HepG2 (cell line): ENCODE data around the gene TTLL6. TPM values are rescaled to one million over a fixed set of nuclear protein-coding genes. Genes with fewer than 3 reads are reported as not detected.

Source experiments
- ATAC-seq: fragments of 200-7000 bp; cut with Tn5 transposase; 3 replicates; pipeline ENCODE4 v1.9.1; 2020; ENCODE audit warnings: mild to moderate bottlenecking, moderate library complexity
- BruUV-seq: library from RNA; stranded (reverse); fragments of 400-500 nt; replicated peaks from 2 replicates; lab custom pipeline; 2021; lab: Mats Ljungman, UMichigan
- CTCF ChIA-PET: fragments of 300-600 bp; formaldehyde crosslinking; extraction: SDS; loops from one replicate; lab custom pipeline; 2021; ENCODE audit warnings: low total read pairs, inconsistent platforms, low intra/inter-chr PET ratio; lab: Yijun Ruan, JAX
- POLR2A ChIA-PET: fragments of 350-600 bp; sonication (Branson Sonifier 250); formaldehyde crosslinking; loops from one replicate; lab custom pipeline; 2020; ENCODE audit warnings: antibody characterized with exemption, inconsistent platforms; lab: Yijun Ruan, JAX
- DNase-seq: peaks from one replicate; pipeline ENCODE4 v3.0.0-alpha.2; 2015; ENCODE audit warnings: low spot score
- FAIRE-seq: peaks from 3 replicates; lab custom pipeline; 2011; peaks lifted over from hg19 to GRCh38; lab: Jason Lieb, UNC
- H2AFZ ChIP-seq: one replicate; pipeline ENCODE4 v1.6.1; 2011; ENCODE audit warnings: low read length, inconsistent platforms
- H3K27ac ChIP-seq: fragments of 300-600 bp; 3 replicates; pipeline ENCODE4 v1.8.0; 2011; ENCODE audit warnings: mixed run types, mild to moderate bottlenecking, mixed read lengths, low read length, inconsistent platforms; ENCODE audit not compliant: insufficient read depth; ENCODE audit errors: extremely low read length
- H3K27me3 ChIP-seq, 2 experiments: fragments of 200-600 bp in 1 of 2; 2 replicates in 1 of 2; 3 replicates in 1 of 2; pipeline versions ENCODE4 v1.6.0 to v1.8.0; 2011; ENCODE audit warnings: low read length in 2 of 2, mild to moderate bottlenecking in 2 of 2, moderate library complexity in 2 of 2, inconsistent platforms in 1 of 2; ENCODE audit not compliant: insufficient read depth in 2 of 2, control insufficient read depth in 1 of 2
- H3K36me3 ChIP-seq, 2 experiments: fragments of 200-600 bp in 1 of 2; replicated peaks in 1 of 2; 2 replicates in 1 of 2; 3 replicates in 1 of 2; pipeline versions ENCODE4 v1.5.1 to v1.8.0; 2011; ENCODE audit warnings: low read length in 2 of 2, inconsistent platforms in 1 of 2; ENCODE audit not compliant: insufficient read depth in 2 of 2, control insufficient read depth in 1 of 2
- H3K4me1 ChIP-seq: 2 replicates; pipeline ENCODE4 v1.5.1; 2012; ENCODE audit warnings: low read length, inconsistent platforms; ENCODE audit not compliant: insufficient read depth
- H3K4me2 ChIP-seq: 2 replicates; pipeline ENCODE4 v1.6.0; 2011; ENCODE audit warnings: low read depth, low read length, inconsistent platforms
- H3K4me3 ChIP-seq, 3 experiments: fragments of 200-600 bp in 1 of 3; sonication (generic), shearing (Covaris generic) in 1 of 3; replicated peaks in 1 of 3; 2 replicates each; pipeline ENCODE4 v1.5.1; 2011 to 2016; ENCODE audit warnings: low read length in 3 of 3, inconsistent platforms in 2 of 3, low read depth in 2 of 3, mild to moderate bottlenecking in 2 of 3, control low read depth in 1 of 3, mixed read lengths in 1 of 3; ENCODE audit not compliant: insufficient read depth in 1 of 3
- H3K79me2 ChIP-seq: one replicate; pipeline ENCODE4 v1.6.1; 2011; ENCODE audit warnings: low read length, inconsistent platforms; ENCODE audit not compliant: insufficient read depth
- H3K9ac ChIP-seq: 2 replicates; pipeline ENCODE4 v1.6.0; 2011; ENCODE audit warnings: mild to moderate bottlenecking, low read depth, low read length, inconsistent platforms; ENCODE audit not compliant: insufficient read depth
- H3K9me3 ChIP-seq: 2 replicates; pipeline ENCODE4 v1.5.1; 2012; ENCODE audit warnings: mild to moderate bottlenecking, low read length
- H4K20me1 ChIP-seq: 2 replicates; pipeline ENCODE4 v1.6.0; 2011; ENCODE audit warnings: inconsistent platforms, mild to moderate bottlenecking, low read length, moderate library complexity; ENCODE audit not compliant: insufficient read depth
- BRCA1 ChIP-seq: sonication (generic); formaldehyde crosslinking; IDR thresholded peaks from 2 replicates; pipeline ENCODE4 v1.4.0; 2020; ENCODE audit warnings: missing genetic modification reagents
- FOXJ3 ChIP-seq: sonication (generic); formaldehyde crosslinking; IDR thresholded peaks from 2 replicates; pipeline ENCODE4 v1.4.0; 2020; ENCODE audit warnings: missing genetic modification reagents, mild to moderate bottlenecking, borderline replicate concordance
- IRF2 ChIP-seq: IDR thresholded peaks from 2 replicates; pipeline ENCODE4 v1.6.1; 2018; ENCODE audit warnings: missing genetic modification reagents, missing compliant biosample characterization
- MEF2D ChIP-seq: sonication (generic); formaldehyde crosslinking; IDR thresholded peaks from 2 replicates; pipeline ENCODE4 v1.5.1; 2020; ENCODE audit warnings: mild to moderate bottlenecking, missing genetic modification reagents
- MYC ChIP-seq: sonication (generic); formaldehyde crosslinking; IDR thresholded peaks from 2 replicates; pipeline ENCODE4 v1.9.0; 2021; ENCODE audit warnings: missing genetic modification reagents, borderline replicate concordance
- NCOA5 ChIP-seq: sonication (generic); formaldehyde crosslinking; IDR thresholded peaks from 2 replicates; pipeline ENCODE4 v1.4.0; 2020; ENCODE audit warnings: missing genetic modification reagents
- NFYC ChIP-seq: IDR thresholded peaks from 2 replicates; pipeline ENCODE4 v1.6.1; 2016; ENCODE audit warnings: missing genetic modification reagents, missing compliant biosample characterization
- NR2F6 ChIP-seq, 2 experiments: IDR thresholded peaks; 2 replicates each; pipeline ENCODE4 v1.6.1; 2016; ENCODE audit warnings: antibody characterized with exemption in 1 of 2, mild to moderate bottlenecking in 1 of 2
- ZFYVE20 ChIP-seq: sonication (generic); formaldehyde crosslinking; IDR thresholded peaks from 2 replicates; pipeline ENCODE4 v1.8.0; 2023; ENCODE audit warnings: low read depth, mild to moderate bottlenecking, moderate library complexity, missing genetic modification reagents, borderline replicate concordance
- ZMYM3 ChIP-seq: sonication (generic); formaldehyde crosslinking; IDR thresholded peaks from 2 replicates; pipeline ENCODE4 v1.5.1; 2020; ENCODE audit warnings: mild to moderate bottlenecking, missing genetic modification reagents
- ZNF468 ChIP-seq: sonication (generic); formaldehyde crosslinking; IDR thresholded peaks from 2 replicates; pipeline ENCODE4 v1.8.0; 2022; ENCODE audit warnings: mild to moderate bottlenecking, moderate library complexity, missing genetic modification reagents
- ZNF562 ChIP-seq: sonication (generic); formaldehyde crosslinking; IDR thresholded peaks from 2 replicates; pipeline ENCODE4 v1.8.0; 2022; ENCODE audit warnings: missing genetic modification reagents, borderline replicate concordance
- ZNF570 ChIP-seq: sonication (generic); formaldehyde crosslinking; IDR thresholded peaks from 2 replicates; pipeline ENCODE4 v1.4.0; 2020; ENCODE audit warnings: mild to moderate bottlenecking, missing genetic modification reagents, borderline replicate concordance
- ZNF572 ChIP-seq: sonication (generic); formaldehyde crosslinking; IDR thresholded peaks from 2 replicates; pipeline ENCODE4 v1.5.1; 2020; ENCODE audit warnings: mild to moderate bottlenecking, missing genetic modification reagents
- ZNF670 ChIP-seq: sonication (generic); formaldehyde crosslinking; IDR thresholded peaks from 2 replicates; pipeline ENCODE4 v1.8.0; 2022; ENCODE audit warnings: mild to moderate bottlenecking, missing genetic modification reagents, borderline replicate concordance
- ZNF713 ChIP-seq: sonication (generic); formaldehyde crosslinking; IDR thresholded peaks from 2 replicates; pipeline ENCODE4 v1.4.0; 2020; ENCODE audit warnings: mild to moderate bottlenecking, missing genetic modification reagents
- in situ Hi-C: cut with HindIII; loops from 2 replicates; pipeline ENCODE4 v1.10.0; 2017; ENCODE audit warnings: low pct_unique_long_range_greater_than_20kb; ENCODE audit not compliant: extremely low pct_ligation_motif_present
- intact Hi-C: fragments of 100-400 bp; cut with micrococcal nuclease; formaldehyde crosslinking; loops from one replicate; pipeline ENCODE4 v1.10.0; 2022; ENCODE audit not compliant: unreplicated experiment
- polyA plus RNA-seq, 8 experiments: library from polyadenylated mRNA; depleted of rRNA in 3 of 8; stranded (reverse) in 7 of 8; unstranded in 1 of 8; fragments of >200 nt; fragmentation: Illumina TruSeq in 4 of 8; extraction: Trizol in 4 of 8; gene quantifications; 2 replicates each; pipeline versions ENCODE4 v1.2.1 to v1.2.3, GENCODE V29; 2011 to 2016; ENCODE audit warnings: low read depth in 4 of 8, missing spikeins in 1 of 8, mixed read lengths in 1 of 8; ENCODE audit not compliant: insufficient read depth in 1 of 8
- total RNA-seq, 5 experiments: library from RNA; depleted of rRNA; stranded (reverse); fragments of >200 nt; fragmentation: Illumina TruSeq; extraction: Trizol; gene quantifications; 2 replicates each; pipeline ENCODE4 v1.2.3, GENCODE V29; 2016; ENCODE audit warnings: low read depth in 1 of 5
- TF ChIP-seq, protein P1 (sequence below): sonication (generic); formaldehyde crosslinking; IDR thresholded peaks from 2 replicates; pipeline ENCODE4 v1.5.1; 2020; ENCODE audit warnings: missing genetic modification reagents, mild to moderate bottlenecking, borderline replicate concordance
- TF ChIP-seq, protein P2 (sequence below): sonication (generic); formaldehyde crosslinking; IDR thresholded peaks from 2 replicates; pipeline ENCODE4 v1.5.1; 2020; ENCODE audit warnings: missing genetic modification reagents, mild to moderate bottlenecking, borderline replicate concordance

The TTLL6 gene
- total and polyA plus RNA-seq, 2 of the 13 experiments (the other 11 are each of a cell fraction or from before 2014, with no cell fraction given) = 0.04 to 0.08 TPM

DNA sequence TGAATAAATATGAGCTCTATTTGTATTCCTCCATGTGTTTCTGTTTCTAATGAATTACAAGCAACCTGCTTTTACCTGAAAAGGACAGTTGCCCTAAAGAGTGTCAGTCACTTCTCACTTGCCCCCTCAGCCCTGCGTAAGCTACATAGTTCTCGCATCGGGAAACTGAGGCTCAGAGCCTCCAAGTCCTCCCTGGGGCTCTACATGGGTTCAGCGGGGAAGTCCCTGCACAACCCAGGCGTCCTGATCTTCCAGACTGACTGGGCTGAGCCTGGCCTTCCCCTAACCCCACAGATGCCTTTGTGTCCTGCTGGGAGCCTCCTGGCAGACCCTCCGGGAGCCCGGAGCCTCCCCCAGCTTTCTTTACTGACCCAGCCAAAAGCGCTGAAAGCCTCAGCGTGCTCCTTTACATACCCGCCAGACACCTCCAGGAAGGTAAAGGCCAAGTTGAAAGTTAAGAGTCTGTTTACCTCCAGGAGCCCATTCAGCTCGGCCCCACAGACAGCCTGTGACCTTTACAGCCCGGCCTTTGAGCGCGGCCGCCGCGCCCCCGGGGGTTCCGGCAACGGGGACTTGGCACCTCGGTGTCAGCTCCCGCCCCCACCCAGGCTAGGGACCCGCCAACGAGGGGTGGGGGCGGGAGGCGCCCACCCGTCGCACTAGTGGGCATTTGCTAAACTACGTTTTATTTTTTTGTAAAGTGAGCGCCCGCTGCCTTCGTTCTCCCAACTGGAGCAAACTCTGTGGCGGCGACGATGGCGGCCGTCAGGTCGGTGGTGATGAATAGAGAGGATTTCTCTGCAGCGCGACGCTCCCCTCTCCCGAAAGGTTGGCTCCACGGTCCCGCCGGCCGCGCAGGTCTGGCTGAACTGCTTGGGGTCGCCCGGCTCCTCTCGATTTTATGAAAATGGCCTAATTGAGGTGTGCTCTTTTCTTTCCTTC, 84.1 kb downstream of the TTLL6 start (continued):
- TF ChIP-seq NR2F6 (IDR thresholded peaks at IDR 0.05) = no peak
- TF ChIP-seq NR2F6 (CRISPR knock-in tag; IDR thresholded peaks at IDR 0.05) = peak; percentile 47
- TF ChIP-seq FOXJ3 (CRISPR knock-in tag) = peak; percentile 51; the same call in 1 of the 2 replicates
- no peak for TF ChIP-seq ZNF670 (CRISPR knock-in tag)
- no peak for TF ChIP-seq ZNF713 (CRISPR knock-in tag)
- TF ChIP-seq, protein P1, sequence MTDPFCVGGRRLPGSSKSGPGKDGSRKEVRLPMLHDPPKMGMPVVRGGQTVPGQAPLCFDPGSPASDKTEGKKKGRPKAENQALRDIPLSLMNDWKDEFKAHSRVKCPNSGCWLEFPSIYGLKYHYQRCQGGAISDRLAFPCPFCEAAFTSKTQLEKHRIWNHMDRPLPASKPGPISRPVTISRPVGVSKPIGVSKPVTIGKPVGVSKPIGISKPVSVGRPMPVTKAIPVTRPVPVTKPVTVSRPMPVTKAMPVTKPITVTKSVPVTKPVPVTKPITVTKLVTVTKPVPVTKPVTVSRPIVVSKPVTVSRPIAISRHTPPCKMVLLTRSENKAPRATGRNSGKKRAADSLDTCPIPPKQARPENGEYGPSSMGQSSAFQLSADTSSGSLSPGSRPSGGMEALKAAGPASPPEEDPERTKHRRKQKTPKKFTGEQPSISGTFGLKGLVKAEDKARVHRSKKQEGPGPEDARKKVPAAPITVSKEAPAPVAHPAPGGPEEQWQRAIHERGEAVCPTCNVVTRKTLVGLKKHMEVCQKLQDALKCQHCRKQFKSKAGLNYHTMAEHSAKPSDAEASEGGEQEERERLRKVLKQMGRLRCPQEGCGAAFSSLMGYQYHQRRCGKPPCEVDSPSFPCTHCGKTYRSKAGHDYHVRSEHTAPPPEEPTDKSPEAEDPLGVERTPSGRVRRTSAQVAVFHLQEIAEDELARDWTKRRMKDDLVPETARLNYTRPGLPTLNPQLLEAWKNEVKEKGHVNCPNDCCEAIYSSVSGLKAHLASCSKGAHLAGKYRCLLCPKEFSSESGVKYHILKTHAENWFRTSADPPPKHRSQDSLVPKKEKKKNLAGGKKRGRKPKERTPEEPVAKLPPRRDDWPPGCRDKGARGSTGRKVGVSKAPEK = peak; percentile 64; the same call in 1 of the 2 replicates
- no peak for TF ChIP-seq NFYC (CRISPR knock-in tag)

DNA sequence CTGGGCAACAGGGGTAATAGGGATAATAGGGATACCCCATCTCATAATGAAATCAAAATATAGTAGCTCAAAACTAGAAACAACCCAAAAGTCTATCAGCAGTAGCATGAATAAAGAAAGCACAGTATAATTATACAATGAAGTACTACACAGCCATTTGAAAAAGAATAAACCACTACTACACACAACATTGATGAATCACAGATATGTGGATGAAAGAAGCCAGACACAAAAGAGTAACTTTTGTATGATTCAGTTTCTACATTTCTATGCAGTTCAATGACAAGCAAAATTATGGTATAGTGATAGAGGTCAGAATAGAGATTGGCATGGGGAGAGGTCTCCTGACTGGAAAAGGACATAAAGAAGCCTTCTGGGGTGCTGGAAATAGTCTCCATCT, 85.7 kb downstream of the TTLL6 start:
- H3K4me2 ChIP-seq = no peak overlapping the region
- no peaks in the 10 kb centered on the region for H3K79me2 ChIP-seq
- intact Hi-C loops (no loop called here), in situ Hi-C loops (no loop called here)
- H3K4me1 ChIP-seq = peaks cover 8% of the 10 kb centered on the region
- BruUV-seq = no TSS peak
- peaks cover 4% of the 10 kb centered on the region; the same call in 1 of the 2 replicates for H4K20me1 ChIP-seq
- H3K36me3 ChIP-seq = no peaks in the 10 kb centered on the region
- TF ChIP-seq ZNF562 (CRISPR knock-in tag) = no peak
- TF ChIP-seq ZNF570 (CRISPR knock-in tag) = no peak
- no peak for TF ChIP-seq MEF2D (CRISPR knock-in tag)
- no peak for TF ChIP-seq ZMYM3
- TF ChIP-seq MYC (CRISPR knock-in tag) = no peak
- TF ChIP-seq, protein P2, sequence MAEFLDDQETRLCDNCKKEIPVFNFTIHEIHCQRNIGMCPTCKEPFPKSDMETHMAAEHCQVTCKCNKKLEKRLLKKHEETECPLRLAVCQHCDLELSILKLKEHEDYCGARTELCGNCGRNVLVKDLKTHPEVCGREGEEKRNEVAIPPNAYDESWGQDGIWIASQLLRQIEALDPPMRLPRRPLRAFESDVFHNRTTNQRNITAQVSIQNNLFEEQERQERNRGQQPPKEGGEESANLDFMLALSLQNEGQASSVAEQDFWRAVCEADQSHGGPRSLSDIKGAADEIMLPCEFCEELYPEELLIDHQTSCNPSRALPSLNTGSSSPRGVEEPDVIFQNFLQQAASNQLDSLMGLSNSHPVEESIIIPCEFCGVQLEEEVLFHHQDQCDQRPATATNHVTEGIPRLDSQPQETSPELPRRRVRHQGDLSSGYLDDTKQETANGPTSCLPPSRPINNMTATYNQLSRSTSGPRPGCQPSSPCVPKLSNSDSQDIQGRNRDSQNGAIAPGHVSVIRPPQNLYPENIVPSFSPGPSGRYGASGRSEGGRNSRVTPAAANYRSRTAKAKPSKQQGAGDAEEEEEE (CRISPR knock-in tag) = no peak
- no peak for TF ChIP-seq ZNF572 (CRISPR knock-in tag)
- no peak for TF ChIP-seq ZFYVE20 (CRISPR knock-in tag)
- no peak for TF ChIP-seq NCOA5 (CRISPR knock-in tag)
- no peak for TF ChIP-seq IRF2 (CRISPR knock-in tag)
- TF ChIP-seq ZNF468 (CRISPR knock-in tag) = no peak
- no peak for TF ChIP-seq BRCA1 (CRISPR knock-in tag)
- no peak for DNase-seq
- POLR2A ChIA-PET = no interaction called here
- H2AFZ ChIP-seq = no peak overlapping the region
- no peak for ATAC-seq
- H3K9ac ChIP-seq = no peak overlapping the region
- H3K9me3 ChIP-seq = no peaks in the 10 kb centered on the region
- H3K27me3 ChIP-seq = peaks cover 17 to 96% of the 10 kb centered on the region in 2 experiments; a peak in 4 of 5 replicates
- CTCF ChIA-PET = no interaction called here
- no peak overlapping the region for H3K27ac ChIP-seq
- FAIRE-seq = no peak
- no peak overlapping the region for H3K4me3 ChIP-seq
